Stimulated activated CD8-positive, alpha-beta memory T cell treated with anti-CD3 and anti-CD28 coated beads, Interleukin-12 subunit alpha, Interleukin-12 subunit beta, amount 100 ng/mL, for 1 hour (primary cell): ENCODE measurements around the gene C9orf40.

Experiments
- DNase-seq: peaks from one replicate; pipeline ENCODE4 v3.0.0-alpha.2; 2020; ENCODE audit warnings: low read depth

The C9orf40 gene

GRCh38 chr9:74952201-74953151 is at the start of gene C9orf40:
C9orf40 (minus strand) TSS chr9:74952912; CDS start chr9:74952611, 301 bp downstream.
- DNase-seq, result peak; percentile 84

- DNase-seq, result no peak
These were observed 49.2 kb upstream of the C9orf40 start for GRCh38 chr9:75001719-75002421.

GRCh38 chr9:75000835-75001234 is 48.1 kb upstream of the C9orf40 start:
- DNase-seq, result no peak

- DNase-seq, result no peak
These were observed 32.3 kb upstream of the C9orf40 start for GRCh38 chr9:74985041-74985440.

- no peak for DNase-seq
These were observed 31.0 kb upstream of the C9orf40 start for GRCh38 chr9:74983709-74984108.

GRCh38 chr9:74979844-74980243 is 27.1 kb upstream of the C9orf40 start:
- DNase-seq, result no peak

GRCh38 chr9:74977287-74977686 is 24.6 kb upstream of the C9orf40 start:
- DNase-seq, result no peak

GRCh38 chr9:74975538-74975937 is 22.8 kb upstream of the C9orf40 start:
- DNase-seq, result no peak

- DNase-seq, result no peak
These were observed 21.8 kb upstream of the C9orf40 start for GRCh38 chr9:74974558-74974957.

- no peak for DNase-seq
These were observed 21.0 kb upstream of the C9orf40 start for GRCh38 chr9:74973714-74974113.

GRCh38 chr9:74963056-74963455 is 10.3 kb upstream of the C9orf40 start:
- no peak for DNase-seq

- no peak for DNase-seq
These were observed 8.8 kb upstream of the C9orf40 start for GRCh38 chr9:74961496-74961895.

GRCh38 chr9:74960561-74960960 is 7.8 kb upstream of the C9orf40 start:
- no peak for DNase-seq

GRCh38 chr9:74958587-74958986 is 5.9 kb upstream of the C9orf40 start:
- DNase-seq, result no peak

- no peak for DNase-seq
These were observed 581 bp upstream of the C9orf40 start for GRCh38 chr9:74953235-74953751.

GRCh38 chr9:74951725-74952151 is 974 bp downstream of the C9orf40 start:
- no peak for DNase-seq

- DNase-seq, result no peak
These were observed 1.5 kb downstream of the C9orf40 start for GRCh38 chr9:74951107-74951720.

GRCh38 chr9:74949859-74950855 is 2.6 kb downstream of the C9orf40 start:
- DNase-seq, result no peak

GRCh38 chr9:74948937-74949336 is 3.8 kb downstream of the C9orf40 start:
- no peak for DNase-seq

- no peak for DNase-seq
These were observed 6.0 kb downstream of the C9orf40 start for GRCh38 chr9:74946686-74947085.

GRCh38 chr9:74942801-74943200 is 9.9 kb downstream of the C9orf40 start:
- no peak for DNase-seq
